OCI-LY1 (cell line): ENCODE data around the gene IRF7.

Source experiments
- EZH2 ChIP-seq: fragments of 200-600 bp; sonication (generic), shearing (Covaris generic); IDR thresholded peaks from 2 replicates; pipeline ENCODE4 v1.8.0; 2017; ENCODE audit warnings: borderline replicate concordance, mixed run types, mild to moderate bottlenecking, antibody characterized with exemption, low read length, moderate library complexity, mixed read lengths
- TF ChIP-seq, protein P1 (sequence below): fragments of 200-600 bp; sonication (generic), shearing (Covaris generic); IDR thresholded peaks from 2 replicates; pipeline ENCODE4 v1.5.1; 2017; ENCODE audit warnings: mild to moderate bottlenecking, antibody characterized with exemption, low read length, moderate library complexity, mixed read lengths

DNA sequence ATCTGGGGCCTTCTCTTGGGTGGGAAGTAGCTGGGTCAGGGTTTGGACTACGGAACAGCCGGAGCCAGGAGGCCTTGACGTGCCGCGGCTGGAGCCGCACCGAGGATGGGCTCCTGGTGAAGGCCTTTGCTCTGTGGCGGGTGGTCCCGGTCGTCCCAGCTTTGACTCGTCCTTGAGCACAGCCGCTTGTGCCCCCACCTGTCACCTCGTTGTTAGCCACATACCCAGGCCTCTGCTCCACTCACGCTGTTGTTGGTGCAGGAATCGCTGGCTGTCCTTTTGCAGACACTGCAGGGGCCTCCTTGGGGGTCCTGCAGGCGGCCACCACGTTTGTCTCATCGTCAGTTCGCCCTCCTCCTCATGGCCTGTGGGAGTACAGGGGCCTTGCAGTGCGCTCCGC is 22.4 kb downstream of the IRF7 start:
- TF ChIP-seq, protein P1, sequence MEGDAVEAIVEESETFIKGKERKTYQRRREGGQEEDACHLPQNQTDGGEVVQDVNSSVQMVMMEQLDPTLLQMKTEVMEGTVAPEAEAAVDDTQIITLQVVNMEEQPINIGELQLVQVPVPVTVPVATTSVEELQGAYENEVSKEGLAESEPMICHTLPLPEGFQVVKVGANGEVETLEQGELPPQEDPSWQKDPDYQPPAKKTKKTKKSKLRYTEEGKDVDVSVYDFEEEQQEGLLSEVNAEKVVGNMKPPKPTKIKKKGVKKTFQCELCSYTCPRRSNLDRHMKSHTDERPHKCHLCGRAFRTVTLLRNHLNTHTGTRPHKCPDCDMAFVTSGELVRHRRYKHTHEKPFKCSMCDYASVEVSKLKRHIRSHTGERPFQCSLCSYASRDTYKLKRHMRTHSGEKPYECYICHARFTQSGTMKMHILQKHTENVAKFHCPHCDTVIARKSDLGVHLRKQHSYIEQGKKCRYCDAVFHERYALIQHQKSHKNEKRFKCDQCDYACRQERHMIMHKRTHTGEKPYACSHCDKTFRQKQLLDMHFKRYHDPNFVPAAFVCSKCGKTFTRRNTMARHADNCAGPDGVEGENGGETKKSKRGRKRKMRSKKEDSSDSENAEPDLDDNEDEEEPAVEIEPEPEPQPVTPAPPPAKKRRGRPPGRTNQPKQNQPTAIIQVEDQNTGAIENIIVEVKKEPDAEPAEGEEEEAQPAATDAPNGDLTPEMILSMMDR, result no peak
- TF ChIP-seq EZH2, result no peak
